ENCODE data around the gene GRIFIN. TPM values are rescaled to one million over a fixed set of nuclear protein-coding genes. Genes with fewer than 3 reads are reported as not detected.

Gene GRIFIN
- total RNA-seq, 1 donor = not detected

DNA sequence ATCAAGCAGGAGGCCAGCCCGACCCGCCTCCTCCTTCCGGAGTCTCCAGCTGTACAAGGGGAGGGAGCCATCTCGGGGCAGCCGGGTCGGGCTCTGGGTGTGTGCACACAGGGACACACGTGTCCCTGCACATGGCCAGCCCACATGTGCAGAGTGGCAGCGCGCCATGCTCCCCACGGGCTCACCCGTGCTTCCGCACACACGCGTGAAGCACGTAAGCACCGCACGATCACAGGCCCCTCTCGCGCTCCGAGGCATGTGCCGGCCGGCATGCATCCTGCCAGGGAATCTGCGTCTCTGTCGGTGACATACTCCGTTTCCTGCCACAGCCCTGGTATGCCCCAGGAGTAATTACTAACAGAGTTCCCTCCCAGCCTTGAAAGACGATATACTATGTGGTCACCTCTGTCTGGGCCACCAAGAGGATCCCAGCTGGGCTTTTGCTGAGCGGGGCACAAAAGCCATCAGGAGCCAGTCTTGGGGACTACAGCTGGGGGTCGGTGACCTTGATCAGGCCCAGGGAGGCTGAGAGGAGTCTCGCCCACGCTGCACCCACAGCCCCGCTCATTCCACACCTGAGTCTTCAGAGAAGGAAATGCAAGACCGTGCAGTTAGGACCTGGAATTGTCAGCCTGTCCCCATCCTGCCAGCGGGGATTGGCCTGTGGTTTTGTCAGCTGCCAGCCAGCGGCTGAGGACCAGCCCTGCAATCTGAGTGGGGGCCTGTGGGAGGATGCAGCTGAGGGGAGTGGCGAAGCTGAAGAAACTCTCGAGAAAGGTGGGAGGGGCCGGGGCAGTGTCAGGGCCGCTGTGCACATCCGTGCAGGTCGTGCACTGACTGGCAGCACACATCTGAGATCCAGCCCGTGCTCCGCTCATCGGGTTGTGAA lies 32.4 kb upstream of the GRIFIN start:
- H3K79me2 ChIP-seq (ENCODE audit: insufficient read depth, low read length) = no peaks in the 10 kb centered on the region
- H3K4me1 ChIP-seq (ENCODE audit: insufficient read depth, low read length) = peaks cover 17% of the 10 kb centered on the region
- no peaks in the 10 kb centered on the region for H3K9me3 ChIP-seq (ENCODE audit: low read depth, low read length)
- H3K4me3 ChIP-seq (ENCODE audit: insufficient read depth, low read length) = peak overlapping the region; percentile 37
- no peaks in the 10 kb centered on the region for H3K27me3 ChIP-seq (ENCODE audit: insufficient read depth, low read length)
- H2AFZ ChIP-seq (ENCODE audit: low read length) = no peak overlapping the region
- TF ChIP-seq, protein P1, sequence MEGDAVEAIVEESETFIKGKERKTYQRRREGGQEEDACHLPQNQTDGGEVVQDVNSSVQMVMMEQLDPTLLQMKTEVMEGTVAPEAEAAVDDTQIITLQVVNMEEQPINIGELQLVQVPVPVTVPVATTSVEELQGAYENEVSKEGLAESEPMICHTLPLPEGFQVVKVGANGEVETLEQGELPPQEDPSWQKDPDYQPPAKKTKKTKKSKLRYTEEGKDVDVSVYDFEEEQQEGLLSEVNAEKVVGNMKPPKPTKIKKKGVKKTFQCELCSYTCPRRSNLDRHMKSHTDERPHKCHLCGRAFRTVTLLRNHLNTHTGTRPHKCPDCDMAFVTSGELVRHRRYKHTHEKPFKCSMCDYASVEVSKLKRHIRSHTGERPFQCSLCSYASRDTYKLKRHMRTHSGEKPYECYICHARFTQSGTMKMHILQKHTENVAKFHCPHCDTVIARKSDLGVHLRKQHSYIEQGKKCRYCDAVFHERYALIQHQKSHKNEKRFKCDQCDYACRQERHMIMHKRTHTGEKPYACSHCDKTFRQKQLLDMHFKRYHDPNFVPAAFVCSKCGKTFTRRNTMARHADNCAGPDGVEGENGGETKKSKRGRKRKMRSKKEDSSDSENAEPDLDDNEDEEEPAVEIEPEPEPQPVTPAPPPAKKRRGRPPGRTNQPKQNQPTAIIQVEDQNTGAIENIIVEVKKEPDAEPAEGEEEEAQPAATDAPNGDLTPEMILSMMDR (IDR thresholded peaks at IDR 0.05; ENCODE audit: extremely low read depth, low read depth, low read length) = no peak
- H3K27ac ChIP-seq (ENCODE audit: low read depth, low read length) = peak overlapping the region; percentile 4
- peak overlapping the region; percentile 37 for H3K4me2 ChIP-seq (ENCODE audit: insufficient read depth, low read length)
- peak; percentile 97 for DNase-seq (ENCODE audit: insufficient read length, low spot score, missing footprints)
- no peaks in the 10 kb centered on the region for H3K36me3 ChIP-seq (ENCODE audit: insufficient read depth, low read length)
- no peaks in the 10 kb centered on the region for H4K20me1 ChIP-seq (ENCODE audit: insufficient read depth, low read length)

- Histone ChIP-seq H3K4me2 (ENCODE audit: insufficient read depth, low read length) (peak overlapping the region; percentile 37), H3K79me2 (ENCODE audit: insufficient read depth, low read length) (no peaks in the 10 kb centered on the region), H3K36me3 (ENCODE audit: insufficient read depth, low read length) (no peaks in the 10 kb centered on the region), H4K20me1 (ENCODE audit: insufficient read depth, low read length) (no peaks in the 10 kb centered on the region), H3K27me3 (ENCODE audit: insufficient read depth, low read length) (no peaks in the 10 kb centered on the region), H2AFZ (ENCODE audit: low read length) (no peak overlapping the region), H3K9me3 (ENCODE audit: low read depth, low read length) (no peaks in the 10 kb centered on the region), H3K4me1 (ENCODE audit: insufficient read depth, low read length) (peaks cover 24% of the 10 kb centered on the region), H3K4me3 (ENCODE audit: insufficient read depth, low read length) (peak overlapping the region; percentile 37), H3K27ac (ENCODE audit: low read depth, low read length) (no peak overlapping the region)
- DNase-seq (ENCODE audit: insufficient read length, low spot score, missing footprints) = no peak
- TF ChIP-seq, protein P1 (IDR thresholded peaks at IDR 0.05; ENCODE audit: extremely low read depth, low read depth, low read length) = no peak
Measured at GRCh38 chr7:2507917-2508306, 31.7 kb upstream of the GRIFIN start.

DNA sequence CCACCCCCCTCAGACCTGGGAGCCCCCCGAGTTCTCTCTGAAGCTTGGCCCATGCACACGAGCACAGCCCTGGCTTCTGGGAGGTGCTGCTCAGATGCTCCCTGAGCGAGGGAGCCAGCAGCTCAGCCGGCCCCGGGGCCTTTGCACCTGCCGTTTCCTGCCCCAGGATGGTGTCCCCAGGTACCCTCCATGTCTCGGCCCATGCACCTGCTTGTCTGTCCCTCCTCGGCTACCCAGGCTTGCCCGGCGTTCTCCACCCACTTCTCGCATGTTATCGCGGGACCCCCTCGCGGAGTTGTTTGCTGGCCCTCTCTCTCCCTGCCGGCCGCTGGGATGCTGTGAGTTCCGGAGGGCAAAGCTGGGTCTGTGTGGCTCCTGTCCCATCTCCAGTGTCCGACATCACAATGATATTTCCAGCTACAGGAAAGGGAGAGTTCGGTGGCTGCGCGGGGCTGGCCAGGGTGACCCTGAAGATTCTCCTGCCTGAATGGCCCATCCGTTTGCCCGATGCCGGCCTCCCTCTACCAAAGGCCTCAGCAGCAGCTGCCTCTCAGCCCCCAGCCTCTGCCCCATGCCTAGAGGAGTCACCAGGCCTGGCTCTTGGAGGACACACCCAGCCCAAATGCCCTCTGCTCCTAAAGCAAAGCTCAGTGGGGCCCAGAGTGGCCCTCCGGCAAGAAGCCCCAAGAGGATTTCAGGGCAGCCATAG lies 31.2 kb upstream of the GRIFIN start:
- H3K4me1 ChIP-seq (ENCODE audit: insufficient read depth, low read length) = peaks cover 25% of the 10 kb centered on the region
- H4K20me1 ChIP-seq (ENCODE audit: insufficient read depth, low read length) = no peaks in the 10 kb centered on the region
- TF ChIP-seq, protein P1 (IDR thresholded peaks at IDR 0.05; ENCODE audit: extremely low read depth, low read depth, low read length) = no peak
- no peaks in the 10 kb centered on the region for H3K79me2 ChIP-seq (ENCODE audit: insufficient read depth, low read length)
- no peaks in the 10 kb centered on the region for H3K27me3 ChIP-seq (ENCODE audit: insufficient read depth, low read length)
- no peaks in the 10 kb centered on the region for H3K9me3 ChIP-seq (ENCODE audit: low read depth, low read length)
- H2AFZ ChIP-seq (ENCODE audit: low read length) = no peak overlapping the region
- H3K4me3 ChIP-seq (ENCODE audit: insufficient read depth, low read length) = no peak overlapping the region
- H3K36me3 ChIP-seq (ENCODE audit: insufficient read depth, low read length) = no peaks in the 10 kb centered on the region
- H3K4me2 ChIP-seq (ENCODE audit: insufficient read depth, low read length) = no peak overlapping the region
- H3K27ac ChIP-seq (ENCODE audit: low read depth, low read length) = no peak overlapping the region
- no peak for DNase-seq (ENCODE audit: insufficient read length, low spot score, missing footprints)

GRCh38 chr7:2505401-2505800 lies 29.2 kb upstream of the GRIFIN start:
- H3K79me2 ChIP-seq (ENCODE audit: insufficient read depth, low read length) = no peaks in the 10 kb centered on the region
- TF ChIP-seq, protein P1 (IDR thresholded peaks at IDR 0.05; ENCODE audit: extremely low read depth, low read depth, low read length) = no peak
- DNase-seq (ENCODE audit: insufficient read length, low spot score, missing footprints) = no peak
- H4K20me1 ChIP-seq (ENCODE audit: insufficient read depth, low read length) = no peaks in the 10 kb centered on the region
- peaks cover 25% of the 10 kb centered on the region for H3K4me1 ChIP-seq (ENCODE audit: insufficient read depth, low read length)
- no peak overlapping the region for H3K4me2 ChIP-seq (ENCODE audit: insufficient read depth, low read length)
- no peak overlapping the region for H3K4me3 ChIP-seq (ENCODE audit: insufficient read depth, low read length)
- H3K27ac ChIP-seq (ENCODE audit: low read depth, low read length) = no peak overlapping the region
- no peaks in the 10 kb centered on the region for H3K36me3 ChIP-seq (ENCODE audit: insufficient read depth, low read length)
- H3K9me3 ChIP-seq (ENCODE audit: low read depth, low read length) = no peaks in the 10 kb centered on the region
- no peaks in the 10 kb centered on the region for H3K27me3 ChIP-seq (ENCODE audit: insufficient read depth, low read length)
- no peak overlapping the region for H2AFZ ChIP-seq (ENCODE audit: low read length)
